Measurements from ENCODE around the gene THAP8.
"Not testable (repeated sequence)": the region's sequence is repeated elsewhere in the genome, so short reads cannot be mapped to it uniquely, and the experiment has no call there.

THAP8 gene

DNA sequence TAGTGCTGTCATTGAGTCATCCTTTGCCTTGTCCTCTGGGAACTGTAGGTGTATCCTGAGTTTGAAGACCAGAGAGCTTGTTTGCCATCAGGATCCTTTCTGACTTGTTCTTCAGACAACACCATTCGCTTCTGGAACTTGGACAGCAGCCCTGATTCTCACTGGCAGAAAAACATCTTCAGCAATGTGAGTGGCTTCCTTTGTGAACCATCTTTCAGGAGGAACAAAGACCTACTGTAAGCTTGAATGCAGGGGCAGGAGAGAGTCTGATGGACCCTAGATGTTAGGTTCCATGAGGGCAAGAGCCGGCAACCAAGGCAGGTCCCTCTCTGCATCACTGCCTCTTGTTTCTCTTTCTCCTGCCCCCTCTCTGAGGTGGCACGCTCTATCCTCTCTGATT lies 27.3 kb upstream of the THAP8 start:
- peaks cover 38% of the 10 kb centered on the region for H3K36me3 ChIP-seq (ENCODE audit: insufficient read depth, low read length)

DNA sequence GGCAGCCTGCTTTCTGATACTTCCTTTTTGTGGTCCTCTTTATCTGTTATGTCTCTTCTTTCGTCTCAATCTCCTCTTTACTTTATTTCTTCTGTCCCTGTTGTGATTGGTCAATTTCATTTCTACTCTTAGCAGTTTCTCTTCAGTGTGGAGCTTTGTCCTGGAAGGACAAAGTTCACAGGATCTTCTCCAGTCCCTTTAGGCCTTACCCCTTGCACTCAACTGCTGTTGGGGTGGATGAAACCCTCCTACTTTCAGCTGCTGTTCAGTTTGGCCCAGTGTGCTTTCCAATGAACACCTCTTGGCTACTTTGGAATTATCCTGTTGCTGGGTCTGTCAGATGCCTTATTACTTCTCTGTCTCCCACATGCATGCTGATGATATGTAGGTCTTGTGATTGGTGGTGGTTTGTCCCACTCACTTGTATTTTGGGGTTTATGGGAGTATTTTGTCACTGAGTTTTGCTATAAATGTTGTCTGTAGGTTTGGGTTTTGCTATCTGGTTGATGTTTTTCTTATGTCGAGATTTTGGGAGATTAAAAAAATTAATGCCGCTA lies 25.4 kb upstream of the THAP8 start:
- no peak overlapping the region for H3K4me3 ChIP-seq
- TF ChIP-seq EZH2 (IDR thresholded peaks at IDR 0.05) (no peak), POLR2AphosphoS5 (IDR thresholded peaks at IDR 0.05; ENCODE audit: borderline replicate concordance, low read depth, low read length) (no peak), FOXP2 (optimal IDR thresholded peaks at IDR 0.05; ENCODE audit: control extremely low read depth, extremely low read length, insufficient read depth) (no peak)
- no peak for DNase-seq (ENCODE audit: low read depth, low spot score)
- H3K9ac ChIP-seq (ENCODE audit: insufficient read length): no peak overlapping the region
- no peak overlapping the region for H3K27ac ChIP-seq
- peaks cover 42% of the 10 kb centered on the region for H3K36me3 ChIP-seq (ENCODE audit: insufficient read depth, low read length)
- H3K9me3 ChIP-seq (ENCODE audit: low read depth, low read length): no peaks in the 10 kb centered on the region

More for the DNA sequence above, 27.3 kb upstream of the THAP8 start:
- DNase-seq (ENCODE audit: low read depth, low spot score): no peak
- TF ChIP-seq FOXP2 (optimal IDR thresholded peaks at IDR 0.05; ENCODE audit: control extremely low read depth, extremely low read length, insufficient read depth): no peak
- no peak for TF ChIP-seq EZH2 (IDR thresholded peaks at IDR 0.05)
- TF ChIP-seq POLR2AphosphoS5 (IDR thresholded peaks at IDR 0.05; ENCODE audit: borderline replicate concordance, low read depth, low read length): no peak
- no peak overlapping the region for H3K27ac ChIP-seq
- no peaks in the 10 kb centered on the region for H3K9me3 ChIP-seq (ENCODE audit: low read depth, low read length)
- no peak overlapping the region for H3K4me3 ChIP-seq
- no peak overlapping the region for H3K9ac ChIP-seq (ENCODE audit: insufficient read length)

DNA sequence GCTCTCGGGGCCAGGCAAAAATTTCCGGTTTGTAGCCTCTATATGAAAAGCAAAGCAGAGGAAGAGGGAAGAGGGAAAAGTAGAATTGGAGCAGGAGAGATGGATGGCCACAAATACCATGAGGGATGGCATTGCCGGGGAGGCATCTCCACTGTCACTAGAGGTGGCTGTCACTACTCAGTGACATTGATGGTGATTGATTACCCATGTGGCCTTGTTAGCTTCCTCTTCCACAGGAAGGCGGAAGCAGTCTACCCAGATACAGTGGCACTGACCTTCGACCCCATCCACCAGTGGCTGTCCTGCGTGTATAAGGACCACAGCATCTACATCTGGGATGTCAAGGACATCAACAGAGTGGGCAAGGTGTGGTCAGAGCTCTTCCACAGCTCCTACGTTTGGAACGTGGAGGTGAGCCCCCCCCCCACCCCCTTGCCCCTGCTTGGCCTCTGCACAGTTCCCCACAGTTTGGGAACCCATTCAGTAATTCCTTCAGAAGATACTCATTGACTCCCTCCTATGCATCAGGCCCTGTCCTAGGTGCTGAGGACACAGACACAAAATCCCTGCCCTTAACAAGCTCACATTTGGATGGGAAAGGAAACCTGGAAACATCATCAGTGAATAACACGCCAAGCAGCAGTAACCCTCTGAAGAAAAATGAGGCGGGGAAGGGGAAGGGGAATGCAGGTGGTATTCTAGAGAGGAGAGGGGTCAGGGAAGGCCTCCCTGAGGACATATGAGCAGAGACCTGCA lies 19.2 kb upstream of the THAP8 start:
- H3K9ac ChIP-seq (ENCODE audit: insufficient read length): no peak overlapping the region
- H3K4me3 ChIP-seq: no peak overlapping the region
- no peak for TF ChIP-seq FOXP2 (optimal IDR thresholded peaks at IDR 0.05; ENCODE audit: control extremely low read depth, extremely low read length, insufficient read depth)
- no peak for TF ChIP-seq EZH2 (IDR thresholded peaks at IDR 0.05)
- no peak for TF ChIP-seq POLR2AphosphoS5 (IDR thresholded peaks at IDR 0.05; ENCODE audit: borderline replicate concordance, low read depth, low read length)
- no peak for DNase-seq (ENCODE audit: low read depth, low spot score)
- no peaks in the 10 kb centered on the region for H3K9me3 ChIP-seq (ENCODE audit: low read depth, low read length)
- no peak overlapping the region for H3K27ac ChIP-seq
- H3K36me3 ChIP-seq (ENCODE audit: insufficient read depth, low read length): peaks cover 31% of the 10 kb centered on the region; the same call in 1 of the 2 replicates

DNA sequence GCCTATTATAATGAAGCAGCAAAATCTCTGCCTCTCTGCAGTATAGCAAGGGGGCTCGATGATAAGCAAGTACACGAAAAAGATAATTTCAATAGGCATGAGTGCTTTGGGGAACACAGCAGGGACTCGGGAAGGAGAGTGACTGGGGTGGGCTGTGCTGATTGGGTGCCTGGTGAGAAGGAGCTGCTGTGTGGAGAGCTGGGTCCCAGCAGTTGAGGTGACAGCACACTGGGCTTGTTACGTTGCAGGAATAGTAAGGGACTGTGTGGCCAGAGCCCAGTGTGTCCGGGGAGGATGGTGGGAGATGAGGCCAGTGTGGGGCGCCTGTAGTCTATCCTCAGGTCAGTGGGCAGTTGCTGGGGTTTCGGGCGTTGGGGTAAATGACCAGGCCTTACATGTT lies 18.0 kb upstream of the THAP8 start:
- TF ChIP-seq EZH2 (IDR thresholded peaks at IDR 0.05): no peak
- TF ChIP-seq FOXP2 (optimal IDR thresholded peaks at IDR 0.05; ENCODE audit: control extremely low read depth, extremely low read length, insufficient read depth): no peak
- no peak for TF ChIP-seq POLR2AphosphoS5 (IDR thresholded peaks at IDR 0.05; ENCODE audit: borderline replicate concordance, low read depth, low read length)
- no peak for DNase-seq (ENCODE audit: low read depth, low spot score)
- peaks cover 41% of the 10 kb centered on the region; the same call in 1 of the 2 replicates for H3K36me3 ChIP-seq (ENCODE audit: insufficient read depth, low read length)
- H3K4me3 ChIP-seq: no peak overlapping the region
- H3K9me3 ChIP-seq (ENCODE audit: low read depth, low read length): no peaks in the 10 kb centered on the region
- H3K9ac ChIP-seq (ENCODE audit: insufficient read length): no peak overlapping the region
- no peak overlapping the region for H3K27ac ChIP-seq

DNA sequence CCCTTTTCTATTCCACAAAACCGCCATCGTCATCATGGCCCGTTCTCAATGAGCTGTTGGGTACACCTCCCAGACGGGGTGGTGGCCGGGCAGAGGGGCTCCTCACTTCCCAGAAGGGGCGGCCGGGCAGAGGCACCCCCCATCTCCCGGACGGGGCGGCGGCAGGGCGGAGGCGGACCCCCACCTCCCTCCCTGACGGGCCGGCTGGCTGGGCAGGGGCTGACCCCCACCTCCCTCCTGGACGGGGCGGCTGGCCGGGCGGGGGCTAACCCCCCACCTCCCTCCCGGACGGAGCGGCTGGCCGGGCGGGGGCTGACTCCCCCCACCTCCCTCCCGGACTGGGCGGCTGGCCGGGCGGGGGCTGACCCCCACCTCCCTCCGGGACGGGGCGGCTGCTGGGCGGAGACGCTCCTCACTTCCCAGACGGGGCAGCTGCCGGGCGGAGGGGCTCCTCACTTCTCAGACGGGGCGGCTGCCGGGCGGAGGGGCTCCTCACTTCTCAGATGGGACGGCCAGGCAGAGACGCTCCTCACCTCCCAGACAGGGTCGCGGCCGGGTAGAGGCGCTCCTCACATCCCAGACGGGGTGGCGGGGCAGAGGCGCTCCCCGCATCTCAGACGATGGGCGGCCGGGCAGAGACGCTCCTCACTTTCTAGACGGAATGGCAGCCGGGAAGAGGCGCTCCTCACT lies 14.9 kb upstream of the THAP8 start:
- H3K9ac ChIP-seq (ENCODE audit: insufficient read length); H3K4me3 ChIP-seq; DNase-seq (ENCODE audit: low read depth, low spot score); H3K27ac ChIP-seq; H3K9me3 ChIP-seq (ENCODE audit: low read depth, low read length): not testable (repeated sequence)
- peaks cover 37% of the 10 kb centered on the region; the same call in 1 of the 2 replicates for H3K36me3 ChIP-seq (ENCODE audit: insufficient read depth, low read length)

DNA sequence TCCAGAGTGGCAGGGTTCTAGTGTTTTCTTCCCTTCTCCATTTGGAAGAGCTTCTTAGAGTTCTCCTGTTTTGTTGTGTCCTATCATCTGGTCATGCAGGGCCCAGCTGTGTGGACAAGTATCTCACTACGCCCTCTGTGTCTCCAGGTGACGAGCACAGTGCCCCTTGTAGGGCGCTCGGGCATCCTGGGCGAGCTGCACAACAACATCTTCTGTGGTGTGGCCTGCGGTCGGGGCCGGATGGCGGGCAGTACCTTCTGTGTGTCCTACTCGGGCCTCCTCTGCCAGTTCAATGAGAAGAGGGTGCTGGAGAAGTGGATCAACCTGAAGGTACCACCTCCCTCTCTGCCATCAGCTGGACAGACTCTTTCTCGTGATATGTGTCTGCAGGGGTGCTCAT lies 13.6 kb upstream of the THAP8 start:
- no peak for TF ChIP-seq FOXP2 (optimal IDR thresholded peaks at IDR 0.05; ENCODE audit: control extremely low read depth, extremely low read length, insufficient read depth)
- TF ChIP-seq POLR2AphosphoS5 (IDR thresholded peaks at IDR 0.05; ENCODE audit: borderline replicate concordance, low read depth, low read length): no peak
- TF ChIP-seq EZH2 (IDR thresholded peaks at IDR 0.05): no peak
- no peak overlapping the region for H3K27ac ChIP-seq
- H3K36me3 ChIP-seq (ENCODE audit: insufficient read depth, low read length): peaks cover 27% of the 10 kb centered on the region; the same call in 1 of the 2 replicates
- DNase-seq (ENCODE audit: low read depth, low spot score): no peak
- H3K9ac ChIP-seq (ENCODE audit: insufficient read length): no peak overlapping the region
- H3K4me3 ChIP-seq: no peak overlapping the region
- no peaks in the 10 kb centered on the region for H3K9me3 ChIP-seq (ENCODE audit: low read depth, low read length)

DNA sequence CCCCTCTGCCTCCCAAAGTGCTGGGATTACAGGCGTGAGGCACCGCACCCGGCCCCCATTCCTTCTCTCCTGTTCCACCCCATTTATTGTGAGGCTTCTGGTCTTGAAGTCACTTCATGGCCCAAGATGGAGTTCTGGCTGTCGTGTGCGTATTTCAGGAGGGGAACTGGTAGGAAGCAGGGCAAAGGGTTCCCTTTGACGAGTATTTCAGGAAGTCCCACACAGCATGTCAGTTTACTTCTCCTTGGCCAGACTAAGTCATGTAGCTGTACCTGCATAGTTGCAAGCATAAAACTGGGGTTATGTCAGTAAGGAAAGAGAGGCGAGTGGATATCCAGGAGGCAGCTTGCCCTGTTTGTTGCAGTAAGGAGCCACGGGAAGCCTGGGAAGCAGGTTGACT lies 10.7 kb upstream of the THAP8 start:
- Histone ChIP-seq H3K36me3 (ENCODE audit: insufficient read depth, low read length) (peaks cover 34% of the 10 kb centered on the region; the same call in 1 of the 2 replicates), H3K9me3 (ENCODE audit: low read depth, low read length) (no peaks in the 10 kb centered on the region), H3K9ac (ENCODE audit: insufficient read length) (no peak overlapping the region), H3K4me3 (no peak overlapping the region), H3K27ac (no peak overlapping the region)
- DNase-seq (ENCODE audit: low read depth, low spot score): no peak
- TF ChIP-seq EZH2 (IDR thresholded peaks at IDR 0.05) (no peak), FOXP2 (optimal IDR thresholded peaks at IDR 0.05; ENCODE audit: control extremely low read depth, extremely low read length, insufficient read depth) (no peak), POLR2AphosphoS5 (IDR thresholded peaks at IDR 0.05; ENCODE audit: borderline replicate concordance, low read depth, low read length) (no peak)

DNA sequence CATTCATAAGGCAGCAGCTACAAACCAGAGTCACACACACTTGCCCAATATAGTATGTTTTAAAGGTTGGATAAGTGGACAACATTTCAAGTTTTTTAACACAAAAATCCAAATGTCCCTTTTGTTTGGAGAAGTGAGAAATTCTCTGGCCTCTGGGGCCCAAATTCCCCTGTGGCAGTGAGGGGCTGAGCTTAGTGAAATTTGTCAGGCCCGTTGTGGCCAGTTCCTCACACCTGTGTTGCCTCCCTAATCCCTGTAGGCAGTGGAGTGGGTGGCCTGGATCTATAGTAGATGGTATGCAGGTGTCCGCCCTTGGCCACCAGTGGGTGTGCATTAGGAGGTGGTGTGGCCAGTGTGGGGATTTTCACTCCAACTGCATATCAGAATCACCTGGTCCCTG lies 7.3 kb upstream of the THAP8 start:
- no peak overlapping the region for H3K9ac ChIP-seq (ENCODE audit: insufficient read length)
- TF ChIP-seq POLR2AphosphoS5 (IDR thresholded peaks at IDR 0.05; ENCODE audit: borderline replicate concordance, low read depth, low read length) (no peak), EZH2 (IDR thresholded peaks at IDR 0.05) (no peak), FOXP2 (optimal IDR thresholded peaks at IDR 0.05; ENCODE audit: control extremely low read depth, extremely low read length, insufficient read depth) (no peak)
- H3K36me3 ChIP-seq (ENCODE audit: insufficient read depth, low read length): peaks cover 35% of the 10 kb centered on the region; the same call in 1 of the 2 replicates
- H3K9me3 ChIP-seq (ENCODE audit: low read depth, low read length): no peaks in the 10 kb centered on the region
- H3K4me3 ChIP-seq: no peak overlapping the region
- H3K27ac ChIP-seq: no peak overlapping the region
- DNase-seq (ENCODE audit: low read depth, low spot score): no peak

Data from SK-N-MC (cell line).